WERI-Rb-1 (cell line): ENCODE measurements around the gene MDH1.
A peak's percentile ranks its signal among the peaks of the same experiment; 100 is the strongest.

Source experiments
- DNase-seq: peaks from one replicate; pipeline ENCODE4 v3.0.0-alpha.2; 2020
- H3K27ac ChIP-seq: fragments of 250-450 bp; sonication (Bioruptor Pico); 2 replicates; pipeline ENCODE4 v1.5.1; 2020; ENCODE audit warnings: mild to moderate bottlenecking, moderate library complexity
- H3K27me3 ChIP-seq: fragments of 250-450 bp; sonication (Bioruptor Pico); 2 replicates; pipeline ENCODE4 v1.5.1; 2021; ENCODE audit warnings: mild to moderate bottlenecking, low read depth, moderate library complexity; ENCODE audit not compliant: insufficient read depth, severe bottlenecking
- H3K36me3 ChIP-seq: fragments of 250-450 bp; sonication (Bioruptor Pico); 2 replicates; pipeline ENCODE4 v1.5.1; 2020; ENCODE audit warnings: mild to moderate bottlenecking, moderate library complexity
- H3K4me3 ChIP-seq: 2 replicates; pipeline ENCODE4 v1.5.1; 2011; ENCODE audit warnings: low read depth, mild to moderate bottlenecking, control low read depth, low read length
- H3K9me3 ChIP-seq: fragments of 250-450 bp; sonication (Bioruptor Pico); 2 replicates; pipeline ENCODE4 v1.5.1; 2021; ENCODE audit warnings: mild to moderate bottlenecking, moderate library complexity; ENCODE audit not compliant: severe bottlenecking
- TF ChIP-seq, protein P1 (sequence below): IDR thresholded peaks from 2 replicates; pipeline ENCODE4 v1.5.1; 2011; ENCODE audit warnings: low read depth, mild to moderate bottlenecking, control low read depth, inconsistent platforms, low read length

Gene MDH1

DNA sequence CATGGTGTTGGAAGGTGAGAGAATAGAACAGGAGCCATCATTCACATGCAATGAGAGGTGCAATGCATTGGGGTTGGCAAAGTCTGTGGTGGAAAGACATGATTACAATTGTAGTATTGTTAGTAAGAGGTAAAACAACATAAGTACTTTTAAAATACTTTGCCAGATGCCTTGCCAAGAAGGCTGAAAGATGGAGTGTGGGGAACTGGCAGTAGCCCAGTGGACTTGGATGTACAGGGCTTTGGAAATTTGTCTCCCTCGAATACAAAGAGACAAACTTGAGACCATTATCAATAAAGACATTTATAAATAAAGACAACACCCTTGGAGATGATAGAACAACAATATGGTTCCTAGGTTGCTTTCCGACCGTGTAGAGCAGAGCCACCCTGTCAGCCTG lies 62.0 kb downstream of the MDH1 start:
- no peak for DNase-seq
- no peaks in the 10 kb centered on the region for H3K36me3 ChIP-seq
- H3K9me3 ChIP-seq = peaks cover 4% of the 10 kb centered on the region
- TF ChIP-seq, protein P1, sequence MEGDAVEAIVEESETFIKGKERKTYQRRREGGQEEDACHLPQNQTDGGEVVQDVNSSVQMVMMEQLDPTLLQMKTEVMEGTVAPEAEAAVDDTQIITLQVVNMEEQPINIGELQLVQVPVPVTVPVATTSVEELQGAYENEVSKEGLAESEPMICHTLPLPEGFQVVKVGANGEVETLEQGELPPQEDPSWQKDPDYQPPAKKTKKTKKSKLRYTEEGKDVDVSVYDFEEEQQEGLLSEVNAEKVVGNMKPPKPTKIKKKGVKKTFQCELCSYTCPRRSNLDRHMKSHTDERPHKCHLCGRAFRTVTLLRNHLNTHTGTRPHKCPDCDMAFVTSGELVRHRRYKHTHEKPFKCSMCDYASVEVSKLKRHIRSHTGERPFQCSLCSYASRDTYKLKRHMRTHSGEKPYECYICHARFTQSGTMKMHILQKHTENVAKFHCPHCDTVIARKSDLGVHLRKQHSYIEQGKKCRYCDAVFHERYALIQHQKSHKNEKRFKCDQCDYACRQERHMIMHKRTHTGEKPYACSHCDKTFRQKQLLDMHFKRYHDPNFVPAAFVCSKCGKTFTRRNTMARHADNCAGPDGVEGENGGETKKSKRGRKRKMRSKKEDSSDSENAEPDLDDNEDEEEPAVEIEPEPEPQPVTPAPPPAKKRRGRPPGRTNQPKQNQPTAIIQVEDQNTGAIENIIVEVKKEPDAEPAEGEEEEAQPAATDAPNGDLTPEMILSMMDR = no peak
- no peaks in the 10 kb centered on the region for H3K27me3 ChIP-seq
- H3K4me3 ChIP-seq = no peak overlapping the region
- H3K27ac ChIP-seq = no peak overlapping the region

DNA sequence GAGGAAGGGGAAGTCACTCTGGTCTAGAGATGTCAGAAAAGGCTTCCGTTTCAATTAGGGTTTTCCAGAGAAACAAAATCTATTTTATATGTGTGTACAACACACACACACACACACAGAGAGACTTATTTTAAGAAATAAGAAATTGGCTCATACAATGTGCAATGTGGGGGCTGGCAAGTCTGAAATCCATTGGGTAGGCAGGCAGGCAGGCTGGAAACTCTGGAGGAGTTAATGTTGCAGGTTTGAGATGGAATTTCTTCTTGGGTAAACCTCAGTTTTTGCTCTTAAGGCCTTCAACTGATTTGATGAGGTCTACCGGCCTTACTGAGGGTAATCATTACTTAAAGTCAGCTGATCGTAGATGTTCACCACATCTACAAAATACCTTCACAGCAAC lies 62.6 kb downstream of the MDH1 start:
- Histone ChIP-seq H3K9me3 (peaks cover 4% of the 10 kb centered on the region), H3K27me3 (no peaks in the 10 kb centered on the region), H3K4me3 (no peak overlapping the region), H3K36me3 (no peaks in the 10 kb centered on the region), H3K27ac (peak overlapping the region; percentile 72; the same call in 1 of the 2 replicates)
- no peak for DNase-seq
- TF ChIP-seq, protein P1 = no peak

DNA sequence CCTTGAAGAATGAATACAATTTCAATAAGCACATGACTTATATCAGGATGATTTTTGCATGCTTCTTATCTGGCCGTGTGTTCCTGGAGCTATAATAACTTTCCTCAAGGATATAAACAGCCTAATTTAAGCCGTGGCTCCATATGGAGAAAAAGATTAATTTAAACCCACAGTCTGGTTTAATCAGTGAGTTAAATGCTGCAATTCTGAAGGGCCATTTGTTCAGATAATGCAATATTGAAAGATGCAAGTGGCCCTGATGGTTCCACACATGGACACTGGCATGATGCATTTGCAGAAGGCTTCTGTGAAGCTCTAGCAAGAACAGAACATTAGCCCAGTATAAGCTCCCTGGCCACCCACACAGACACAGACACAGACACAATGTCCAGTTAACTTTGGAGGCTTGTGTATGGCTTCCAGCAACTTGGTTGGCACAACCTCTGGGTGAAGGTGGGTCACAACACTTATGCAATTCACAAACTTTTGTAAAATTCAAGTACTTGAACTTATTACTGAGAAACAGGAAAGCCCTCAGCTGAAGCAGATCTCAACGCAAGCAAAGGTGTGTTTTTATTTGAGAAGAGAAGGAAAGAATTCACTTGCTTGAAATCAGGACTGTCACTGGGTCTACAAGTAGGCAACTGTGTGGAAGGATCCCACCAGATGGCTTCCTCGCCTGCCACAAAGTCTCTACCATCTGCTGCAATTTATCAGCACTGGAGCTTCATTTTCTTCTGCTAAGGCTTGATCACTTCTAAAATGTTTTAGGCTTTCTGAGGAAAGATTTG lies 63.3 kb downstream of the MDH1 start:
- peak overlapping the region; percentile 72 for H3K27ac ChIP-seq
- peak; percentile 62 for DNase-seq
- H3K4me3 ChIP-seq = no peak overlapping the region
- H3K36me3 ChIP-seq = no peaks in the 10 kb centered on the region
- peaks cover 4% of the 10 kb centered on the region for H3K9me3 ChIP-seq
- TF ChIP-seq, protein P1 = no peak
- H3K27me3 ChIP-seq = no peaks in the 10 kb centered on the region

DNA sequence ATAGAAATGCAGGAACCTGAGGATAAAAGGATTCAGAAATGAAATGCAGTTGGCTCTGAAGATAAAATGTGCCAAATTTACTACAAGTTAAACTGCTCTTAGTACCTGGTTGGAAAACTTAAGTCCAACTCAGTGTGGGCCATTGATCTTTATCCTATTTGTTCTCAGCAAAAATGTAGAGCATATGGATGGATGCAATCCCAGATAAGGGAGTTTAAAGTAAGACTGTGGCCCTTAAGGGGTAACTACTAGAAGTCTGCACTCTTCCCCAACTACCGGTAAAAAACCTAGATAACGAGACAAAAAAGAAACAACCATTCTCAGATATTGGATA lies 63.9 kb downstream of the MDH1 start:
- H3K9me3 ChIP-seq = peaks cover 4% of the 10 kb centered on the region
- no peak for DNase-seq
- peak overlapping the region; percentile 72 for H3K27ac ChIP-seq
- TF ChIP-seq, protein P1 = no peak
- H3K4me3 ChIP-seq = no peak overlapping the region
- H3K27me3 ChIP-seq = no peaks in the 10 kb centered on the region
- no peaks in the 10 kb centered on the region for H3K36me3 ChIP-seq

DNA sequence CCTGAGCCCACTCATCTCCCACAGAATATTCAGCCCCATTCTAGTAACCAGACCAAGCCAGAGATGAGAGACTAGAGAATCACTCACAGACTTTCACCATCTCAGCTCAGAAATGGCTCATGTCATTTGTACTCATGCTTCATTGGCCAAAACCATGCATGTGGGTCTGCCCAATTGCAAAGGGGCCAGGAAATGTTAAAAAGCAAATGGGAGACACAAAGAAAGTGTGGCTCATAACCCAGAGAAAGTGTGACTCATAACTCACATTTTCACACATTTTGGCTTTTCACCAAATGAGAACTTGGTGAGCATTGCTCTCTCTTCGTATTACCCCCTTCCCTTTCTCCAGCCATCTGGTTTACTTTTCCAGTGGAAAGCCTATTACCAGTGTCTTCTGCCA lies 66.2 kb downstream of the MDH1 start:
- H3K27me3 ChIP-seq = no peaks in the 10 kb centered on the region
- no peak overlapping the region for H3K4me3 ChIP-seq
- DNase-seq = no peak

More for the DNA sequence above, 66.2 kb downstream of the MDH1 start:
- TF ChIP-seq, protein P1 = no peak
- H3K27ac ChIP-seq = no peak overlapping the region
- peaks cover 4% of the 10 kb centered on the region for H3K9me3 ChIP-seq
- no peaks in the 10 kb centered on the region for H3K36me3 ChIP-seq
